ENCODE data around the gene CTNNA2. TPM values are rescaled to one million over a fixed set of nuclear protein-coding genes. Genes with fewer than 3 reads are reported as not detected.

CTNNA2 gene
- total and polyA plus RNA-seq, 2 of the 8 experiments (the other 6 are each of a cell fraction or from before 2014, with no cell fraction given) = 3.9 to 9.0 TPM

- H2BK5ac ChIP-seq (ENCODE audit: low read depth, low read length) = no peak overlapping the region
- H3K9me3 ChIP-seq (ENCODE audit: insufficient read depth in 2 of 2, low read depth in 1 of 2, low read length in 1 of 2) = no peaks in the 10 kb centered on the region
- no peaks in the 10 kb centered on the region for H3K27me3 ChIP-seq (replicated peaks in 1 of 4; ENCODE audit: control insufficient read depth in 3 of 4, extremely low read depth in 1 of 4, insufficient read depth in 3 of 4, low read length in 3 of 4)
- H3K4me2 ChIP-seq (ENCODE audit: insufficient read depth in 1 of 2, low read depth in 2 of 2, low read length in 2 of 2) = no peak overlapping the region
- H3K56ac ChIP-seq (replicated peaks; ENCODE audit: insufficient read length, low read depth, low read length) = no peak overlapping the region
- H2BK120ac ChIP-seq (replicated peaks; ENCODE audit: low read depth, low read length) = no peak overlapping the region
- no peak overlapping the region for H3K18ac ChIP-seq (ENCODE audit: extremely low read depth, low read length)
- H3K4me1 ChIP-seq (replicated peaks in 1 of 4; ENCODE audit: control insufficient read depth in 3 of 4, insufficient read depth in 4 of 4, low read length in 3 of 4) = peaks cover 0 to 4% (median 1%) of the 10 kb centered on the region in 4 experiments; a peak in 3 of 7 replicates
- no peak overlapping the region for H2AFZ ChIP-seq (ENCODE audit: low read length)
- no peak overlapping the region for H2AK5ac ChIP-seq (ENCODE audit: low read depth, low read length)
- no peak overlapping the region for H3K9ac ChIP-seq (replicated peaks in 1 of 4; ENCODE audit: extremely low read depth in 1 of 4, low read depth in 3 of 4, low read length in 3 of 4)
- DNase-seq (ENCODE audit: low read depth in 1 of 2, low spot score in 2 of 2) (no peak), FAIRE-seq (no peak)
- CTCF ChIA-PET (ENCODE audit: partially characterized antibody) = no interaction called here
- POLR2A ChIA-PET (ENCODE audit: partially characterized antibody) = no interaction called here
- no peaks in the 10 kb centered on the region for H3K79me1 ChIP-seq (ENCODE audit: low read depth, low read length)
- no peak overlapping the region for H3K27ac ChIP-seq (ENCODE audit: low read depth, low read length)
- H3K23ac ChIP-seq (ENCODE audit: insufficient read length) = no peak overlapping the region
- no peak overlapping the region for H2BK12ac ChIP-seq (ENCODE audit: low read depth, low read length)
- no peak overlapping the region for H2BK15ac ChIP-seq (ENCODE audit: low read length)
- H3K4ac ChIP-seq (replicated peaks; ENCODE audit: insufficient read length, low read depth, low read length) = no peak overlapping the region
- H4K91ac ChIP-seq (replicated peaks; ENCODE audit: insufficient read length, low read length) = no peak overlapping the region
- H3K23me2 ChIP-seq (ENCODE audit: low read depth, low read length) = no peaks in the 10 kb centered on the region
- 83% methylated on average over 1 of the region's 1 CpG; no CpG with 5 or more reads in 1 of the 2 experiments for WGBS, 2 experiments (ENCODE audit: extremely low coverage in 1 of 2, insufficient coverage in 1 of 2, insufficient read length in 1 of 2, insufficient replicate concordance in 2 of 2, low coverage in 1 of 2, low lambda C conversion rate in 2 of 2, missing lambda C conversion rate in 1 of 2)
- no peaks in the 10 kb centered on the region for H4K20me1 ChIP-seq (replicated peaks in 1 of 2; ENCODE audit: control insufficient read depth in 1 of 2, insufficient read depth in 2 of 2, low read length in 2 of 2)
- H3K14ac ChIP-seq (ENCODE audit: insufficient read length) = no peak overlapping the region
- H3K36me3 ChIP-seq (ENCODE audit: control insufficient read depth in 2 of 4, insufficient read depth in 4 of 4, low read length in 3 of 4) = no peaks in the 10 kb centered on the region
- H3K4me3 ChIP-seq (ENCODE audit: extremely low read depth in 1 of 4, insufficient read depth in 2 of 4, low read depth in 3 of 4, low read length in 4 of 4) = no peak overlapping the region
- no peaks in the 10 kb centered on the region for H3K79me2 ChIP-seq (ENCODE audit: control insufficient read depth in 1 of 2, insufficient read depth in 2 of 2, low read length in 2 of 2)
- H2BK20ac ChIP-seq (ENCODE audit: low read length) = no peak overlapping the region
- no peak overlapping the region for H4K5ac ChIP-seq (ENCODE audit: insufficient read length, low read depth, low read length)
- H4K8ac ChIP-seq (ENCODE audit: extremely low read depth, insufficient read depth, low read length) = no peak overlapping the region
- no peak for TF ChIP-seq E2F6 (IDR thresholded peaks at IDR 0.05)
- TF ChIP-seq HDAC2 (IDR thresholded peaks at IDR 0.05; ENCODE audit: borderline replicate concordance in 1 of 2, low read depth in 2 of 2, low read length in 2 of 2) = no peak
- TF ChIP-seq TCF12 (IDR thresholded peaks at IDR 0.05; ENCODE audit: low read depth, low read length) = no peak
- TF ChIP-seq SIRT6 (IDR thresholded peaks at IDR 0.05; ENCODE audit: low read length) = no peak
- no peak for TF ChIP-seq CEBPB (IDR thresholded peaks at IDR 0.05; ENCODE audit: low read depth, low read length)
- TF ChIP-seq EP300 (IDR thresholded peaks at IDR 0.05; ENCODE audit: borderline replicate concordance in 1 of 2, low read depth in 2 of 2, low read length in 2 of 2) = no peak
- no peak for TF ChIP-seq JUN (IDR thresholded peaks at IDR 0.05; ENCODE audit: low read depth, low read length)
- TF ChIP-seq BACH1 (IDR thresholded peaks at IDR 0.05; ENCODE audit: low read length) = no peak
- TF ChIP-seq USF2 (IDR thresholded peaks at IDR 0.05; ENCODE audit: low read length) = no peak
- TF ChIP-seq TAF1 (IDR thresholded peaks at IDR 0.05; ENCODE audit: low read depth, low read length) = no peak
- TF ChIP-seq POLR2A (IDR thresholded peaks at IDR 0.05; ENCODE audit: control extremely low read depth in 1 of 2, low read depth in 2 of 2, low read length in 2 of 2) = no peak
- TF ChIP-seq POLR2AphosphoS5 (IDR thresholded peaks at IDR 0.05; ENCODE audit: low read depth, low read length) = no peak
- no peak for TF ChIP-seq GABPA (IDR thresholded peaks at IDR 0.05; ENCODE audit: borderline replicate concordance, insufficient read depth, low read length)
- TF ChIP-seq KDM1A (IDR thresholded peaks at IDR 0.05; ENCODE audit: borderline replicate concordance, low read length) = no peak
These were observed 956.6 kb downstream of the CTNNA2 start for GRCh38 chr2:80469428-80469827.

All from H1 (cell line).